ENCODE measurements around the gene ECT2L. TPM values are rescaled to one million over a fixed set of nuclear protein-coding genes. Genes with fewer than 3 reads are reported as not detected.

The ECT2L gene
- total RNA-seq, 1 experiment from 2014 or later, result not detected

DNA sequence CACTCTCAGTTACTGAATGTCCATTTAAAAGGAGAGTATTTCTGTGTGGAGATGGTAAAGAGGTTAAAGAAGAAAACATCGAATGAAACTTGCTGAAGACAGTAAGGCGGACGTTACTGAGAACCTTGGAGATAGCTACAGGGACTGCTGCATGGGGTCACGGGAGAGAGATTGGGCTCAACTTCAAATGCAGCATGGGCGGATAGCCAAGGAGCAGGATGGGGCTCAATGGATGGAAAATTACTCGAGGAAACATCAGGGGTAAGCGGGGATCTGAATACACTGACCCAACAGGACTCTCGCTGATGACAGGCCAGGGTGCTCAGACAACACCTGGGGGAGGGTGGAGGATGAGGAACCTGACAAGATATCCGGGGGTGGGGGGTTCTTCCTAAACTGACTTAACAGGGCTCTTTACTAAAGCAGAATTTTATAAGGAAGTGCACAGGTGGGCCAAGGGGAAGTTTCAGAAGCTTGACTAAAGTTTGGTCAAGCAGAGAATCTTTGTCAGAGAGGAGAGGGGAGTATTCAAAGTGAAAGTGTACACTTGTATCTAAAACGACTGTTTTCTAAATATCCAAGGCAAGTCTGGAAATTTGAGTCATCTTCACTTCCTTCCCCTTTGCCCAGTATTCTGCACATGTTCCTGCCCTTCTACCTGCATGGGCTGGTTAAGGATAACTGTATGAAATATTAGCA is 22.8 kb downstream of the ECT2L start:
- Histone ChIP-seq H3K27ac (ENCODE audit: low read depth, low read length, poor library complexity, severe bottlenecking) (no peak overlapping the region), H3K4me1 (ENCODE audit: insufficient read depth, low read length, poor library complexity, severe bottlenecking) (no peaks in the 10 kb centered on the region), H3K4me3 (ENCODE audit: low read depth, low read length, poor library complexity, severe bottlenecking) (no peak overlapping the region), H3K27me3 (replicated peaks; ENCODE audit: insufficient read depth, low read depth, low read length, poor library complexity) (no peaks in the 10 kb centered on the region), H3K36me3 (ENCODE audit: insufficient read depth, low read length, poor library complexity, severe bottlenecking) (no peaks in the 10 kb centered on the region), H3K9me3 (ENCODE audit: low read depth, low read length, poor library complexity, severe bottlenecking) (no peaks in the 10 kb centered on the region)
- CTCF ChIA-PET, result no interaction called here
- intact Hi-C loops (cut with micrococcal nuclease; ENCODE audit: unreplicated experiment), result no loop called here
- TF ChIP-seq CTCF (conservative IDR thresholded peaks at IDR 0.05; ENCODE audit: low read depth, low read length) (no peak), EZH2 (IDR thresholded peaks at IDR 0.05; ENCODE audit: borderline replicate concordance, low read depth, low read length, poor library complexity, severe bottlenecking) (no peak)
- no peak for DNase-seq (ENCODE audit: low spot score)
- POLR2A ChIA-PET (ENCODE audit: low non-redundant PET), result no interaction called here
- BruUV-seq (replicated peaks), result no TSS peak

DNA sequence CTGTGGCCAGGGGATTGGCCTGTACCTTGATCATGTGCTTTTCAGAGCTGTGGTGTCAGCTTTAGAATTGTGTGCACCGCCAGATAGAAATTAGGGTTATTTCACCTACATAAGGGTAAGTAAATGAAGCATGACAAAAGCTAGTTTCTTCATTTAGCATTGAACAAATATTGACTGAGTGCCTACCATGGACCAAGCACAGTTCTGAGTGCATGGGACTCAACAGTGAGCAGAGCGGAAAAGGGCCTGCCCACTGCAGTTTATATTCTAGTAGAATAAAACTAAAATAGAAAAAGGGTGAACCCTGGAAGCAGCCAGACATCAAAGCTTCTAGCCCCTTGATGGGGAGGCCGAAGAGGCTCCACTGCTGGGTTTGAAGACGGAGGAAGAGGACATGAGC is 25.6 kb downstream of the ECT2L start:
- Histone ChIP-seq H3K9me3 (ENCODE audit: low read depth, low read length, poor library complexity, severe bottlenecking) (no peaks in the 10 kb centered on the region), H3K27ac (ENCODE audit: low read depth, low read length, poor library complexity, severe bottlenecking) (no peak overlapping the region), H3K4me1 (ENCODE audit: insufficient read depth, low read length, poor library complexity, severe bottlenecking) (no peaks in the 10 kb centered on the region), H3K36me3 (ENCODE audit: insufficient read depth, low read length, poor library complexity, severe bottlenecking) (no peaks in the 10 kb centered on the region), H3K27me3 (replicated peaks; ENCODE audit: insufficient read depth, low read depth, low read length, poor library complexity) (no peaks in the 10 kb centered on the region), H3K4me3 (ENCODE audit: low read depth, low read length, poor library complexity, severe bottlenecking) (no peak overlapping the region)
- intact Hi-C loops (cut with micrococcal nuclease; ENCODE audit: unreplicated experiment), result no loop called here
- BruUV-seq (replicated peaks), result no TSS peak
- no peak for TF ChIP-seq CTCF (conservative IDR thresholded peaks at IDR 0.05; ENCODE audit: low read depth, low read length)
- TF ChIP-seq EZH2 (IDR thresholded peaks at IDR 0.05; ENCODE audit: borderline replicate concordance, low read depth, low read length, poor library complexity, severe bottlenecking), result no peak
- CTCF ChIA-PET, result no interaction called here
- POLR2A ChIA-PET (ENCODE audit: low non-redundant PET), result no interaction called here
- no peak for DNase-seq (ENCODE audit: low spot score)

DNA sequence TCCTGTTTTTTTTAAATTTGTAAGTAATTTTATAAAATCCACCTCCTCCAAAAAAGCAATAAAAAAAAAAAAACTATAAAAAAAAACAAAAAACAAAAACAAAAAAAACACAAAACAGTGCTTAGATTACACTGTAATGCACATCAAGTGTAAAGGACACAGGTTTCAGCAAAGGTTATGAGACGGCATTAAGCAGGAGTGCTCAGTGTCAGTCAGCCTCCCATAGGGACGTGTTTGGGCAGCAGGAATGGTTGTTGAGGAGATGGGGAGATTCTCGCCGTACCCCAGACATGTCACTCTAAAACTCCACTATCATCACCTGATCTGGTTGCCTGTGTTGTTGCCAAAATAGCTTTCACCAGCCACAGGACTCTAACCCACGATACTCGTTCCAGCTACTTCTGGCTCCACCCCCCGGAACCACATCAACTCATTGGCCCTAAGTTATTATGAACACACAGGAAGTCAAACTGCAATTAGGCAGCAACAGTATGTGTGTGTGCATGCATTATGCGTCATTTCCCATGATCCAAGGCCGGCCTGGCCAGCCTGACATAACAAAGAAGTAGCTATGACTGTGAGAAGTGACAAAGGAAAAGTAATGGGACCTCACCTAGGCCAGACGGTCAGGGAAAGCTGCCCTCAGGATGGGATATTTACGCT is 28.7 kb downstream of the ECT2L start:
- Histone ChIP-seq H3K4me3 (ENCODE audit: low read depth, low read length, poor library complexity, severe bottlenecking) (no peak overlapping the region), H3K36me3 (ENCODE audit: insufficient read depth, low read length, poor library complexity, severe bottlenecking) (no peaks in the 10 kb centered on the region), H3K9me3 (ENCODE audit: low read depth, low read length, poor library complexity, severe bottlenecking) (no peaks in the 10 kb centered on the region), H3K27me3 (replicated peaks; ENCODE audit: insufficient read depth, low read depth, low read length, poor library complexity) (no peaks in the 10 kb centered on the region), H3K4me1 (ENCODE audit: insufficient read depth, low read length, poor library complexity, severe bottlenecking) (no peaks in the 10 kb centered on the region), H3K27ac (ENCODE audit: low read depth, low read length, poor library complexity, severe bottlenecking) (no peak overlapping the region)
- peak; percentile 43 for DNase-seq (ENCODE audit: low spot score)
- ChIA-PET POLR2A (ENCODE audit: low non-redundant PET) (interaction anchor here (0.5 kb wide), 1 partner anchor 11 kb away, joined by 3 read pairs; no protein-coding TSS in a partner anchor), CTCF (no interaction called here)
- BruUV-seq (replicated peaks), result no TSS peak
- intact Hi-C loops (cut with micrococcal nuclease; ENCODE audit: unreplicated experiment), result no loop called here
- TF ChIP-seq CTCF (conservative IDR thresholded peaks at IDR 0.05; ENCODE audit: low read depth, low read length) (no peak), EZH2 (IDR thresholded peaks at IDR 0.05; ENCODE audit: borderline replicate concordance, low read depth, low read length, poor library complexity, severe bottlenecking) (no peak)
